NCI-H1417 treated with DMSO at 0.1 percent for 48 hours (cell line): Measurements from ENCODE around the gene KCNK3.
"Not testable (repeated sequence)": the region's sequence is repeated elsewhere in the genome, so short reads cannot be mapped to it uniquely, and the experiment has no call there.

Experiments used
- DNase-seq: peaks from one replicate; lab custom pipeline; 2025; lab: John Stamatoyannopoulos, UW

KCNK3 gene

GRCh38 chr2:26665296-26665695, 27.2 kb upstream of the KCNK3 start:
- DNase-seq = not testable (repeated sequence)

GRCh38 chr2:26666671-26667070, 25.9 kb upstream of the KCNK3 start:
- DNase-seq = no peak

GRCh38 chr2:26668041-26668440, 24.5 kb upstream of the KCNK3 start:
- DNase-seq = no peak

GRCh38 chr2:26668856-26669750, 23.4 kb upstream of the KCNK3 start:
- DNase-seq = no peak

- DNase-seq = no peak
These were observed 22.4 kb upstream of the KCNK3 start for GRCh38 chr2:26670171-26670570.

- DNase-seq = no peak
These were observed 21.5 kb upstream of the KCNK3 start for GRCh38 chr2:26670931-26671460.

- DNase-seq = no peak
These were observed 20.8 kb upstream of the KCNK3 start for GRCh38 chr2:26671691-26672090.

GRCh38 chr2:26672112-26672817, 20.3 kb upstream of the KCNK3 start:
- DNase-seq = no peak

- DNase-seq = no peak
These were observed 19.6 kb upstream of the KCNK3 start for GRCh38 chr2:26672818-26673393.

- DNase-seq = no peak
These were observed 18.3 kb upstream of the KCNK3 start for GRCh38 chr2:26674002-26674751.

GRCh38 chr2:26674771-26675170, 17.8 kb upstream of the KCNK3 start:
- no peak for DNase-seq

- DNase-seq = no peak
These were observed 16.8 kb upstream of the KCNK3 start for GRCh38 chr2:26675651-26676255.

GRCh38 chr2:26678035-26678434, 14.5 kb upstream of the KCNK3 start:
- no peak for DNase-seq

- DNase-seq = no peak
These were observed 12.7 kb upstream of the KCNK3 start for GRCh38 chr2:26679867-26680266.

GRCh38 chr2:26681656-26682055, 10.9 kb upstream of the KCNK3 start:
- no peak for DNase-seq

- DNase-seq = no peak
These were observed 10.4 kb upstream of the KCNK3 start for GRCh38 chr2:26682155-26682554.

GRCh38 chr2:26683583-26683982, 8.9 kb upstream of the KCNK3 start:
- DNase-seq = no peak

GRCh38 chr2:26685341-26685740, 7.2 kb upstream of the KCNK3 start:
- no peak for DNase-seq

GRCh38 chr2:26685989-26686839, 6.3 kb upstream of the KCNK3 start:
- DNase-seq = peak; percentile 59

- peak; percentile 42 for DNase-seq
These were observed 5.2 kb upstream of the KCNK3 start for GRCh38 chr2:26687328-26687727.

GRCh38 chr2:26687801-26688200, 4.7 kb upstream of the KCNK3 start:
- DNase-seq = peak; percentile 79
